IMR-90 (cell line): ENCODE results near the gene FAM118A. TPM values are rescaled to one million over a fixed set of nuclear protein-coding genes. Genes with fewer than 3 reads are reported as not detected.
A peak's percentile ranks its signal among the peaks of the same experiment; 100 is the strongest.

Experiments used
- ATAC-seq: fragments of 200-7000 bp; cut with Tn5 transposase; 2 replicates; pipeline ENCODE4 v1.9.1; 2020; ENCODE audit warnings: low read depth, mild to moderate bottlenecking, moderate library complexity
- Bru-seq: library from RNA; stranded (reverse); fragments of 400-500 nt; gene quantifications from one replicate; lab custom pipeline; 2021; lab: Mats Ljungman, UMichigan
- BruChase-seq, 2 experiments: library from RNA; stranded (reverse); fragments of 400-500 nt; gene quantifications; one replicate each; lab custom pipeline; 2021; lab: Mats Ljungman, UMichigan
- BruUV-seq: library from RNA; stranded (reverse); fragments of 400-500 nt; replicated peaks from 2 replicates; lab custom pipeline; 2021; lab: Mats Ljungman, UMichigan
- CTCF ChIA-PET: fragments of 300-600 bp; formaldehyde crosslinking; extraction: SDS; loops from one replicate; lab custom pipeline; 2021; ENCODE audit warnings: antibody characterized with exemption; lab: Yijun Ruan, JAX
- POLR2A ChIA-PET: fragments of 300-600 bp; sonication (Branson Sonifier 250); formaldehyde crosslinking; loops from one replicate; lab custom pipeline; 2022; ENCODE audit warnings: antibody characterized with exemption; ENCODE audit not compliant: unreplicated experiment; lab: Charles Lee
- DNase-seq: peaks from one replicate; pipeline ENCODE4 v3.0.0; 2013
- H2AFZ ChIP-seq: replicated peaks from 2 replicates; pipeline ENCODE3; 2013; ENCODE audit warnings: low read length, mild to moderate bottlenecking; ENCODE audit not compliant: poor library complexity
- H2AK5ac ChIP-seq: 2 replicates; pipeline ENCODE4 v1.6.1; 2013; ENCODE audit warnings: low read depth, low read length, inconsistent platforms
- H2AK9ac ChIP-seq: replicated peaks from 2 replicates; pipeline ENCODE3; 2013; ENCODE audit warnings: mild to moderate bottlenecking, low read depth, low read length, moderate library complexity; ENCODE audit not compliant: poor library complexity
- H2BK120ac ChIP-seq: 2 replicates; pipeline ENCODE4 v1.6.1; 2013; ENCODE audit warnings: low read depth, low read length, inconsistent platforms
- H2BK15ac ChIP-seq: 3 replicates; pipeline ENCODE4 v1.6.1; 2013; ENCODE audit warnings: low read depth, low read length, inconsistent platforms
- H2BK20ac ChIP-seq: 2 replicates; pipeline ENCODE4 v1.6.1; 2013; ENCODE audit warnings: low read depth, mild to moderate bottlenecking, inconsistent platforms, low read length, moderate library complexity
- H2BK5ac ChIP-seq: 2 replicates; pipeline ENCODE4 v1.6.1; 2013; ENCODE audit warnings: mild to moderate bottlenecking, low read depth, low read length, inconsistent platforms; ENCODE audit not compliant: poor library complexity, severe bottlenecking
- H3K14ac ChIP-seq: replicated peaks from 2 replicates; pipeline ENCODE4 v1.6.1; 2013; ENCODE audit warnings: low read depth, low read length, inconsistent platforms
- H3K18ac ChIP-seq: 2 replicates; pipeline ENCODE4 v1.6.1; 2013; ENCODE audit warnings: low read depth, low read length, control low read depth
- H3K23ac ChIP-seq: 2 replicates; pipeline ENCODE4 v1.6.1; 2013; ENCODE audit warnings: low read depth, low read length, inconsistent platforms
- H3K27ac ChIP-seq: 2 replicates; pipeline ENCODE4 v1.5.1; 2013; ENCODE audit warnings: mild to moderate bottlenecking, control low read depth, low read length; ENCODE audit not compliant: insufficient read depth
- H3K27me3 ChIP-seq: 2 replicates; pipeline ENCODE4 v1.6.1; 2013; ENCODE audit warnings: low read length; ENCODE audit not compliant: control insufficient read depth, insufficient read depth
- H3K36me3 ChIP-seq: 2 replicates; pipeline ENCODE4 v1.6.1; 2013; ENCODE audit warnings: low read length, mixed read lengths; ENCODE audit not compliant: control insufficient read depth, insufficient read depth
- H3K4ac ChIP-seq: 2 replicates; pipeline ENCODE4 v1.6.1; 2013; ENCODE audit warnings: low read depth, low read length, inconsistent platforms
- H3K4me1 ChIP-seq: 2 replicates; pipeline ENCODE4 v1.6.1; 2013; ENCODE audit warnings: low read length, mixed read lengths; ENCODE audit not compliant: control insufficient read depth, insufficient read depth
- H3K4me2 ChIP-seq: 2 replicates; pipeline ENCODE4 v1.6.1; 2013; ENCODE audit warnings: low read depth, mild to moderate bottlenecking, control low read depth, low read length, moderate library complexity
- H3K4me3 ChIP-seq: 2 replicates; pipeline ENCODE4 v1.5.1; 2013; ENCODE audit warnings: low read depth, mild to moderate bottlenecking, control low read depth, low read length, moderate library complexity; ENCODE audit not compliant: insufficient read depth
- H3K56ac ChIP-seq: 2 replicates; pipeline ENCODE4 v1.6.1; 2013; ENCODE audit warnings: low read length, inconsistent platforms; ENCODE audit not compliant: insufficient read depth; ENCODE audit errors: extremely low read depth
- H3K79me1 ChIP-seq, 2 experiments: 2 replicates each; pipeline ENCODE4 v1.6.1; 2013; ENCODE audit warnings: low read length in 2 of 2, inconsistent platforms in 1 of 2, low read depth in 1 of 2
- H3K9ac ChIP-seq: 2 replicates; pipeline ENCODE4 v1.6.1; 2013; ENCODE audit warnings: low read depth, low read length, control low read depth
- H3K9me1 ChIP-seq: 2 replicates; pipeline ENCODE4 v1.6.1; 2013; ENCODE audit warnings: low read length, inconsistent platforms; ENCODE audit not compliant: insufficient read depth
- H3K9me3 ChIP-seq: 2 replicates; pipeline ENCODE4 v1.6.1; 2013; ENCODE audit warnings: low read length; ENCODE audit not compliant: control insufficient read depth, insufficient read depth
- H4K20me1 ChIP-seq: 2 replicates; pipeline ENCODE4 v1.6.1; 2013; ENCODE audit warnings: low read length, inconsistent platforms; ENCODE audit not compliant: insufficient read depth
- H4K5ac ChIP-seq: 2 replicates; pipeline ENCODE4 v1.6.1; 2013; ENCODE audit warnings: mild to moderate bottlenecking, low read depth, low read length, control low read depth
- H4K8ac ChIP-seq, 2 experiments: 2 replicates each; pipeline ENCODE4 v1.6.1; 2013; ENCODE audit warnings: low read depth in 2 of 2, low read length in 2 of 2, control low read depth in 1 of 2, inconsistent platforms in 1 of 2
- H4K91ac ChIP-seq: 2 replicates; pipeline ENCODE4 v1.6.1; 2013; ENCODE audit warnings: low read depth, low read length, inconsistent platforms; ENCODE audit not compliant: insufficient read depth
- BHLHE40 ChIP-seq: fragments of 150-350 bp; IDR thresholded peaks from 2 replicates; pipeline ENCODE4 v1.6.1; 2016; ENCODE audit warnings: mild to moderate bottlenecking, low read depth, low read length
- CEBPB ChIP-seq: IDR thresholded peaks from 2 replicates; pipeline ENCODE4 v1.6.1; 2012; ENCODE audit warnings: low read depth, low read length, improper control_type of control experiment
- CTCF ChIP-seq: conservative IDR thresholded peaks from 2 replicates; pipeline ENCODE4 v1.5.1; 2012; ENCODE audit warnings: mild to moderate bottlenecking, low read depth, low read length, improper control_type of control experiment
- ELK1 ChIP-seq: fragments of 150-350 bp; IDR thresholded peaks from 2 replicates; pipeline ENCODE4 v1.6.1; 2016; ENCODE audit warnings: low read depth, mild to moderate bottlenecking, low read length, moderate library complexity, borderline replicate concordance
- MAZ ChIP-seq: IDR thresholded peaks from 2 replicates; pipeline ENCODE4 v1.6.1; 2012; ENCODE audit warnings: low read depth, mild to moderate bottlenecking, low read length, improper control_type of control experiment, moderate library complexity, borderline replicate concordance
- MXI1 ChIP-seq: IDR thresholded peaks from 2 replicates; pipeline ENCODE4 v1.6.1; 2012; ENCODE audit warnings: low read depth, mild to moderate bottlenecking, low read length, moderate library complexity, borderline replicate concordance
- NFE2L2 ChIP-seq: fragments of 150-350 bp; IDR thresholded peaks from 2 replicates; pipeline ENCODE4 v1.6.1; 2016; ENCODE audit warnings: low read depth, mild to moderate bottlenecking, low read length
- POLR2A ChIP-seq: IDR thresholded peaks from 2 replicates; pipeline ENCODE4 v1.6.1; 2012; ENCODE audit warnings: mild to moderate bottlenecking, low read depth, low read length
- RFX5 ChIP-seq: IDR thresholded peaks from 2 replicates; pipeline ENCODE4 v1.8.0; 2012; ENCODE audit warnings: low read depth, mild to moderate bottlenecking, low read length, moderate library complexity
- SMC3 ChIP-seq: fragments of 150-350 bp; IDR thresholded peaks from 2 replicates; pipeline ENCODE4 v1.6.1; 2016; ENCODE audit warnings: low read depth, mild to moderate bottlenecking, antibody characterized with exemption, low read length, moderate library complexity
- WGBS, 2 experiments: methylation state at CpG; one replicate each; pipeline versions ENCODE4 v1.1.5 to v1.1.7; 2013; ENCODE audit warnings: missing lambda C conversion rate in 2 of 2; ENCODE audit not compliant: insufficient read length in 1 of 2; ENCODE audit errors: extremely low coverage in 2 of 2; 5-methylcytosine and 5-hydroxymethylcytosine counted together
- dilution Hi-C: fragments of 300-500 bp; cut with HindIII; formaldehyde crosslinking; loops from one replicate; pipeline ENCODE4 v1.14.3; 2018; ENCODE audit warnings: low sequenced_read_pairs; ENCODE audit not compliant: unreplicated experiment
- in situ Hi-C: fragments of 300-500 bp; cut with MboI; formaldehyde crosslinking; loops from 3 replicates; pipeline ENCODE4 v1.14.3; 2019; ENCODE audit warnings: low sequenced_read_pairs, inconsistent platforms, mixed read lengths
- intact Hi-C: fragments of 100-400 bp; cut with micrococcal nuclease; formaldehyde crosslinking; loops from 2 replicates; pipeline ENCODE4 v1.10.0; 2022
- long read RNA-seq: library from polyadenylated mRNA; unstranded; transcript quantifications from one replicate; pipeline ENCODE4 v2.0.0, GENCODE V29; 2021; ENCODE audit not compliant: unreplicated experiment
- polyA plus RNA-seq, 3 experiments: library from polyadenylated mRNA; depleted of rRNA; stranded (reverse); fragments of >200 nt; gene quantifications; 2 replicates each; pipeline ENCODE4 v1.2.3, GENCODE V29; 2012; ENCODE audit warnings: low replicate concordance in 1 of 3
- total RNA-seq: library from RNA; depleted of rRNA; stranded (reverse); fragments of >200 nt; gene quantifications from 2 replicates; pipeline ENCODE4 v1.2.3, GENCODE V29; 2012; rRNA removed

Gene FAM118A
- total RNA-seq = 15.8 and 20.6 TPM in 2 replicates
- polyA plus RNA-seq (2012; rRNA removed) = 83.4 and 95.6 TPM in 2 replicates
- polyA plus RNA-seq (2012; cell fraction: cytosol; rRNA removed) = 27.4 and 66.8 TPM in 2 replicates
- polyA plus RNA-seq (2012; cell fraction: nucleus; rRNA removed; ENCODE audit: low replicate concordance) = 778 and 1,218 TPM in 2 replicates
- percentile 88 among the genes with signal in this experiment for Bru-seq, nascent RNA
- BruChase-seq, experiment 1, labeled RNA remaining after a 6-hour chase = percentile 94 among the genes with signal in this experiment
- percentile 90 among the genes with signal in this experiment for BruChase-seq, experiment 2, labeled RNA remaining after a 2-hour chase
- long read RNA-seq, transcript FAM118A-211 (4 exons, 756 nt) = major isoform, 33 of 81 reads
- long read RNA-seq, partial matches to known transcripts = 19 of 81 reads
- long read RNA-seq, other reads (novel, unspliced or antisense) = 28 of 81 reads

- Histone ChIP-seq H2BK5ac (peak within 1 kb of the TSS; percentile 69), H4K5ac (peak within 1 kb of the TSS; percentile 100), H3K79me1 (peaks cover 14 to 45% of the 10 kb centered on the region in 2 experiments), H3K9ac (peak within 1 kb of the TSS; percentile 94), H3K4me3 (peak within 1 kb of the TSS; percentile 78), H3K27me3 (no peaks in the 10 kb centered on the region), H3K4me2 (peak within 1 kb of the TSS; percentile 98), H3K18ac (peak within 1 kb of the TSS; percentile 91), H3K9me3 (no peaks in the 10 kb centered on the region), H2BK15ac (peak within 1 kb of the TSS; percentile 72; the same call in 1 of the 3 replicates), H3K27ac (peak within 1 kb of the TSS; percentile 90), H2AFZ (peak within 1 kb of the TSS; percentile 97), H4K91ac (peak within 1 kb of the TSS; percentile 89), H3K56ac (peak within 1 kb of the TSS; percentile 50), H3K4me1 (peaks cover 15% of the 10 kb centered on the region), H3K36me3 (no peaks in the 10 kb centered on the region; the same call in 1 of the 2 replicates), H3K4ac (peak within 1 kb of the TSS; percentile 89), H4K20me1 (peaks cover 17% of the 10 kb centered on the region; the same call in 1 of the 2 replicates), H2AK5ac (peak within 1 kb of the TSS; percentile 77), H3K9me1 (0 out of 2 replicates have a peak, but pooled peaks cover 10% of the 10 kb centered on the region), H3K23ac (peak within 1 kb of the TSS; percentile 66), H2AK9ac (peak within 1 kb of the TSS; percentile 91), H3K14ac (peak within 1 kb of the TSS; percentile 87), H4K8ac (peak within 1 kb of the TSS; percentile 99 to 100), H2BK20ac (no peak within 1 kb of the TSS), H2BK120ac (peak within 1 kb of the TSS; percentile 29; the same call in 1 of the 2 replicates)
- POLR2A ChIA-PET = no interaction called here
- dilution Hi-C loops (no loop called here), in situ Hi-C loops (no loop called here), intact Hi-C loops (no loop called here)
- ATAC-seq = peak; percentile 97
- DNase-seq = peak; percentile 88
- no TSS peak for BruUV-seq
- WGBS, 2 experiments = 2% methylated on average over 79 of the region's 95 CpGs; no CpG with 5 or more reads in 1 of the 2 experiments
- no peak for TF ChIP-seq SMC3
- TF ChIP-seq CEBPB = no peak
- no peak for TF ChIP-seq NFE2L2
- TF ChIP-seq CTCF = peak; percentile 24; the same call in 1 of the 2 replicates
- peak; percentile 73; the same call in 1 of the 2 replicates for TF ChIP-seq MAZ
- TF ChIP-seq ELK1 = no peak
- 0 out of 2 replicates have a peak, but pooled peaks have one; percentile 19 for TF ChIP-seq BHLHE40
- no peak for TF ChIP-seq RFX5
- peak; percentile 76 for TF ChIP-seq MXI1
- TF ChIP-seq POLR2A = peak; percentile 67
- CTCF ChIA-PET = interaction anchor here (0.6 kb wide), 1 partner anchor 146 kb away, joined by 6 read pairs; the partner anchor contains the start of gene NUP50
These were observed at the start of gene FAM118A for GRCh38 chr22:45309422-45310227. FAM118A (plus strand) TSS chr22:45309934; CDS start chr22:45322380, 12,446 bp downstream.
